ENCODE results near the gene ZNF562.
A peak's percentile ranks its signal among the peaks of the same experiment; 100 is the strongest.
"Not testable (repeated sequence)": the region's sequence is repeated elsewhere in the genome, so short reads cannot be mapped to it uniquely, and the experiment has no call there.

Gene ZNF562

GRCh38 chr19:9674663-9675357 lies at the start of gene ZNF562:
TSS of gene ZNF562 (minus strand) at chr19:9675100. CDS start at chr19:9660744, 14,356 bp downstream.
- peak; percentile 75 for DNase-seq (ENCODE audit: low spot score)

GRCh38 chr19:9724157-9724556 lies 49.3 kb upstream of the ZNF562 start:
- no peak for DNase-seq (ENCODE audit: low spot score)

DNA sequence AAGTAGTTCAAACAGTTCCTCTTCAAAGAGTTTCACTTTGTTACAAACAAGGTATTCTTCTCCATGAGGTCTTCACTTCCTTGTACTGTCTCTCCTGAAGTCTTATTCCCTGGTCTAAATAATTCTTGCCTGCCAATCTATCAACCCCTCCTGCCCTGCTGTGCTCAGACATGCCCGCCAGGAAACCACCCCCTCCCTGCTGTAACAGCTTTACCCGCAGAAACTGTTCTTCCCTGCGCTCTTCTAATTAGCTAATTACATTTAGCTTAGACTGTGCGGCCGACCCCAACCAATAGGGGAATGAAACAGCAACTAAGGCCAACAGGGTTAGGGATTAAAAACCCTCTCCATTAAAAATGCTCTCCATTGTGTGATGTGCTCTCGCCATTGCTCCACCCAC lies 47.0 kb upstream of the ZNF562 start:
- no peak for DNase-seq (ENCODE audit: low spot score)

DNA sequence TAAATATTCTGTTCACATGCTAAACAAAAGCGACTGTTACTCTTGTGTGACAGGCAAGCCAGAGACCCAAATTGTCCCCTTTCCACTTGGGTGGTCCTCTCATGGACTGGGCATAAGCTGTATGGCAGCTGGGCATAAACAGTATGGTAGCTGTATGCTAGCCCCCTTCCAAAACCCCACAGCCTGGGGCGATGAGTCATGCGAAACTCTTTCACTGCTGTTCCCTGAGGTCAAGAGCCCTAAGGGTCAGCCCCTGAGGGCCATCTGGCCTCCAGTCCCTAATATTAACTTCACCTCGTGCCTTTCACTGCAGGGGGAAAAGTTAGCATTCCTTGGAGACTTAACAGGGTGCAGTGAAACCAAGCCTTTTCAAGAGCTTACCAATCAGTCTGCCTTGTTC lies 45.6 kb upstream of the ZNF562 start:
- no peak for DNase-seq (ENCODE audit: low spot score)

DNA sequence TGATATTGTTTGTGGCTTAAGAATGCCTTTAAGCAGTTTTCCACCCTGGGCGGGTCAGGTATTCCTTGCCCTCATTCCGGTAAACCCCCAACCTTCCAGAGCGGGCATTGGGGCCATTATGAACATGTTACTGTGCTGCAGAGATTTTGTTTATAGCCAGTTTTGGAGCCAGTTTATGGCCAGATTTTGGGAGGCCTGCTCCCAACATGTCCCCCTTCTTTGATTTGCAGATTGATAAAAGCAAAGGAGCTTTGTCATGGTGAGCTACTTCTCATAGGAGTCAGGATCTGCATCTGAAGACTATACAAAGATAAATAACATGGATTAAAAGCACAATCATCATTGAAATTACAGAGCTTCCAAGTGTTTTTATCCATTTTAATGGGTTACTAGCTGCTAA lies 36.9 kb upstream of the ZNF562 start:
- DNase-seq (ENCODE audit: low spot score) = no peak

DNA sequence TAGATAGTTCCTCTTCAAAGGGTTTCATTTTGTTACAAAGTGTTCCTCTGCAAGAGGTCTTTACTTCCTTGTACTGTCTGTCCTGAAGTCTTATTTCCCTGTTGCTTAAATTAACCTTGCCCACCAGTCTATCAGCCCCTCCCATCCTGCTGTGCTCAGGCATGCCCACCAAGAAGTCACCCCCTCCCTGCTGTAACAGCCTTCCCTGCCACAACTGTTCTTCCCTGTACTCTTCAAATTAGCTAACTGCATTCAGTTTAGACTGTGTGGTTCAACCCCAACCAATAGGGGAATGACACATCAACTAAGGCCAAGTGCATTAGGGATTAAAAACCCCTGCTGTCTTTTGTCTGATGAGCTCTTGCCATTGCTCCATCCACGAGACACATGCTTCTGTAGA lies 34.4 kb upstream of the ZNF562 start:
- DNase-seq (ENCODE audit: low spot score) = no peak

DNA sequence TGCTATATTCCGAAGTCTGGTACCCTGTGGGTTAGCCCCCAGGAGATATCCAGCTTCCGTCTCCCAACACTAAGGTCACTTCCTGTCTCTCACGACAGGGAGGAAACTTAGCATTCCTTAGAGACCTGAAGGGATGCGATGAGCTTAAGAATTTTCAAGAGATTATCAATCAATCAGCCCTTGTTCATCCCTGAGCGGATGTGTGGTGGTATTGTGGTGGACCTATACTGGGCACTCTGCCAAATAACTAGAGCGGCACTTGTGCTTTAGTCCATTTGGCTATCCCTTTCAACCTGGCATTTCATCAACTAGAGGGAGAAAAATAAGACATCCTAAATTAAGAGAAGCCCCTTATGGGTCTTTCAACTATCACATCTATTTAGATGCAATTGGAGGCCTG lies 30.9 kb upstream of the ZNF562 start:
- no peak for DNase-seq (ENCODE audit: low spot score)

GRCh38 chr19:9702186-9702585 lies 27.3 kb upstream of the ZNF562 start:
- DNase-seq (ENCODE audit: low spot score) = no peak

- DNase-seq (ENCODE audit: low spot score) = no peak
Measured at GRCh38 chr19:9700229-9700981, 25.5 kb upstream of the ZNF562 start.

DNA sequence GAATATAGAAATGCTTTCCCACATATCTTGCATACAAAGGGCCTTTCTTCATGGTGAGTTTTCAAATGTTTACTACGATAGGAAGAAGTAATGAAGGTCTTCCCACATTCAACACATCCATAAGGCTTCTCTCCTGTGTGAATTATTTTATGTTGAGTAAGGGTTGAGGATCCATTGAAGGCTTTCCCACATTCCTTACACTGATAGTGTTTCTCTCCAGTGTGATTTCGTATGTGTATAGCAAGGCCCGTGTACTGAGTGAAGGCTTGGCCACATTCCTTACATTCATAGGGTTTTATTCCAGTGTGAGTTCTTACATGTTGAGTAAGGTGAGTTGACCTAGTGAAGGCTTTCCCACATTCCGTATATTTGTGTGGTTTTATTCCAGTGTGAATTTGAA lies 15.4 kb upstream of the ZNF562 start:
- DNase-seq (ENCODE audit: low spot score) = not testable (repeated sequence)

DNA sequence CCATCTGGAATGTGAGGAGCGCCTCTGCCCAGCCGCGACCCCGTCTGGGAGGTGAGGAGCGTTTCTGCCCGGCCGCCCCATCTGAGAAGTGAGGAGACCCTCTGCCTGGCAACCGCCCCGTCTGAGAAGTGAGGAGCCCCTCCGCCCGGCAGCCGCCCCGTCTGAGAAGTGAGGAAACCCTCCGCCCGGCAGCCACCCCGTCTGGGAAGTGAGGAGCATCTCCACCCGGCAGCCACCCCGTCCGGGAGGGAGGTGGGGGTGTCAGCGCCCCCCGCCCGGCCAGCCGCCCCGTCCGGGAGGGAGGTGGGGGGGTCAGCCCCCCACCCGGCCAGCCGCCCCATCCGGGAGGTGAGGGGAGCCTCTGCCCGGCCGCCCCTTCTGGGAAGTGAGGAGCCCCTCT lies 5.1 kb upstream of the ZNF562 start:
- not testable (repeated sequence) for DNase-seq (ENCODE audit: low spot score)

DNA sequence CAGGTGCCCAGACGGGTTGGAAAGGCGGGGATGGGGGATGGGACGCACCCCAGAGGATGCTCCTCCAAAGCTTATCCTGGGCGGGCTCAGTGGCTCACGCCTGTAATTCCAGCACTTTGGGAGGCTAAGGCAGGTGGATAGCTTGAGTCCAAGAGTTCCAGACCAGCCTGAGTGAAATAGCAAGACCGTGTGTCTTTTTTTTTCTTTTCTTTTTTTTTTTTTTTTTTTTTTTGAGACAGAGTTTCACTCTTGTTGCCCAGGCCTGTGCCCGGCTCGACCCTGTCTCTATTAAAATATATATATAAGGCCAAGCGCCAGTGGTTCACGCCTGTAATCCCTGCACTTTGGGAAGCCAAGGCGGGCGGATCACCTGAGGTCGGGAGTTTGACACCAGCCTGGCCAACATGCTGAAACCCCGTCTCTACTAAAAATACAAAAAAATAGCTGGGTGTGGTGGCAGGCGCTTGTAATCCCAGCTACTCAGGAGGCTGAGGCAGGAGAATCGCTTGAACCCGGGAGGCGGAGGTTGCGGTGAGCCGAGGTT lies 530 bp upstream of the ZNF562 start:
- not testable (repeated sequence) for DNase-seq (ENCODE audit: low spot score)

- DNase-seq (ENCODE audit: low spot score) = no peak
Measured at GRCh38 chr19:9673912-9674662, 813 bp downstream of the ZNF562 start.

DNA sequence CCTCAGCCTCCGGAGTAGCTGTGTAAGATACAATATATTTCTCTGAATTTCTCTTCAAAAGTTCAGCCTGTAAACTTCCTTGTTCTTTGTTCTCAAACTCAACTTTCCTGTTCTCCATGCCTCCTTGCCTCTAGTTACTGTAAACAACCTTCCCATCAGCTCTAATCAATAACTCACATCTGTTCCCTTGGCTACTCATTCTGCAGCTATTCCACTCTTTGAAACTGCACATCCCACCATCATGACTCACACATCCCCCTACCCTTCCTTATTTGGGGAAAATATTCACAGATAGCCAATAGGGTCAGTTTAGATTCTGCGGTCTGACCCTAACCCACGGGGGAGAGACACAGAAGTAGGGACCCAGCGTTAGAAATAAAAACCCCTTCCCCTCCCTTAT lies 2.0 kb downstream of the ZNF562 start:
- no peak for DNase-seq (ENCODE audit: low spot score)

GRCh38 chr19:9671655-9672054 lies 3.2 kb downstream of the ZNF562 start:
- DNase-seq (ENCODE audit: low spot score) = no peak

DNA sequence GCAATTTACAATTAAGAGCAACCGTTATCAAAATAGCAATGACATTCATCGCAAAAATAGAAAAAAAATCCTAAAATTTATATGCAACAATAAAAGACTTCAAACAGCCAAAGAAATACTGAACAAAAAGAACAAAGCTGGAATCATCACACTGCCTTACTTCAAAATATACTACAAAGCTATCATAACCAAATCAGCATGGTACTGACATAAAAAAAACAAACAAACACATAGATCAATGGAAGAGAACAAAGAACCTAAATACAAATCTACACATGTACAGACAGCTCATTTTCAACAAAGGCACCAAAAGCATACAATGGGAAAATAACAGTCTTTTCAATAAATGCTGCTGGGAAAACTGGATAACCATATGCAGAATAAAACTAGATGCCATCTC lies 6.4 kb downstream of the ZNF562 start:
- DNase-seq (ENCODE audit: low spot score) = no peak

DNA sequence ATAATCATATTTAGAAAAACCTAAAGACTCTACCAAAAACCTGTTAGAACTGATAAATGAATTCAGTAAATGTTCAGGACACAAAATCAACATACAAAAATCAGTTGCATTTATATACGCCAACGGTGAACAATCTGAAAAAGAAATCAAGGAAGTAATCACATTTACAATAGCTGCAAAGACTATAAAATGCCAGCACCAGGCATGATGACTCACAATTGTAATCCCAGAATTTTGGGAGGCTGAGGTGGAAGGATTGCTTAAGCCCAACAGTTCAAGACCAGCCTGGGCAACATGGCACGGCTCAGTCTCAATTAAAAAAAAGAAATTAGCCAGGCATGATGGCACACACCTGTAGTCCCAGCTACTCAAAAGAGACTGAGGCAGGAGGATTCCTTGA lies 7.0 kb downstream of the ZNF562 start:
- no peak for DNase-seq (ENCODE audit: low spot score)

DNA sequence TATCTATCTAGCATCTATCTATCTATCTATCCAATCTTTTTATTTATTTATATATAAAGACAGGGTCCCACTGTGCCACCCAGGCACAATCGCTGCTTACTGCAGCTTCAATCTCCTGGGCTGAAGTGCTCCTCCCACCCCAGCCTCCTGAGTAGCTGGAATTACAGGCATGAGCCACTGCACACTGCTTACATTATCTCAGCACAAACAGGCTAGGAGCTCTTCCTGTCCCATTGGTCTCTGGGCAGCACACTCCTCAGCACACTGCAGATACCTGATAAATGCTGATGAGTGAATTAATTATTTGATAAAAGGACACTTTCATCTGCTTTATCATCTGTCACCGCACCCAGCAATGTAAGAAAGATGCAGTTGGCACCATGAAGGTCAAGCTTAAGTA lies 16.1 kb downstream of the ZNF562 start:
- DNase-seq (ENCODE audit: low spot score) = no peak

GRCh38 chr19:9653066-9653555 lies 21.8 kb downstream of the ZNF562 start:
- not testable (repeated sequence) for DNase-seq (ENCODE audit: low spot score)

- not testable (repeated sequence) for DNase-seq (ENCODE audit: low spot score)
Measured at GRCh38 chr19:9651464-9651863, 23.4 kb downstream of the ZNF562 start.

- DNase-seq (ENCODE audit: low spot score) = no peak
Measured at GRCh38 chr19:9650345-9650744, 24.6 kb downstream of the ZNF562 start.

GRCh38 chr19:9645472-9645871 lies 29.4 kb downstream of the ZNF562 start:
- no peak for DNase-seq (ENCODE audit: low spot score)

Measured in CD4-positive, alpha-beta T cell treated with Interleukin-6 at 100 ng/mL for 8 hours (primary cell).